HEK293 (cell line): Measurements from ENCODE around the gene TYRO3.

Source experiments
- KLF7 ChIP-seq: fragments of 450-650 bp; formaldehyde crosslinking; IDR thresholded peaks from 2 replicates; pipeline ENCODE4 v1.5.1; 2016; ENCODE audit warnings: missing biosample characterization, missing genetic modification characterization, borderline replicate concordance
- SALL2 ChIP-seq: fragments of 450-650 bp; formaldehyde crosslinking; IDR thresholded peaks from 2 replicates; pipeline ENCODE4 v1.5.0; 2017; ENCODE audit warnings: missing biosample characterization, mild to moderate bottlenecking, missing genetic modification characterization, borderline replicate concordance
- ZBTB20 ChIP-seq: fragments of 450-650 bp; formaldehyde crosslinking; IDR thresholded peaks from 2 replicates; pipeline ENCODE4 v1.5.1; 2016; ENCODE audit warnings: missing biosample characterization, missing genetic modification characterization
- ZNF121 ChIP-seq: fragments of 450-650 bp; formaldehyde crosslinking; IDR thresholded peaks from 2 replicates; pipeline ENCODE4 v1.5.1; 2016; ENCODE audit warnings: missing biosample characterization, missing genetic modification characterization
- ZNF169 ChIP-seq: fragments of 450-650 bp; formaldehyde crosslinking; IDR thresholded peaks from 2 replicates; pipeline ENCODE4 v1.5.1; 2016; ENCODE audit warnings: missing biosample characterization, missing genetic modification characterization
- ZNF175 ChIP-seq: fragments of 450-650 bp; formaldehyde crosslinking; IDR thresholded peaks from 2 replicates; pipeline ENCODE4 v1.5.1; 2016; ENCODE audit warnings: missing biosample characterization, missing genetic modification characterization
- ZNF214 ChIP-seq: fragments of 450-650 bp; formaldehyde crosslinking; IDR thresholded peaks from 2 replicates; pipeline ENCODE4 v1.5.1; 2017; ENCODE audit warnings: missing biosample characterization, mild to moderate bottlenecking, missing genetic modification characterization, borderline replicate concordance
- ZNF23 ChIP-seq: fragments of 450-650 bp; formaldehyde crosslinking; IDR thresholded peaks from 2 replicates; pipeline ENCODE4 v1.5.1; 2016; ENCODE audit warnings: missing biosample characterization, missing genetic modification characterization, borderline replicate concordance
- ZNF266 ChIP-seq: fragments of 450-650 bp; formaldehyde crosslinking; IDR thresholded peaks from 2 replicates; pipeline ENCODE4 v1.5.1; 2016; ENCODE audit warnings: missing biosample characterization, missing genetic modification characterization, low read depth
- ZNF311 ChIP-seq: fragments of 450-650 bp; formaldehyde crosslinking; IDR thresholded peaks from 2 replicates; pipeline ENCODE4 v1.5.1; 2017; ENCODE audit warnings: missing biosample characterization, missing genetic modification characterization, borderline replicate concordance
- ZNF366 ChIP-seq: fragments of 450-650 bp; formaldehyde crosslinking; conservative IDR thresholded peaks from 2 replicates; pipeline ENCODE4 v1.5.1; 2016; ENCODE audit warnings: missing biosample characterization, missing genetic modification characterization
- ZNF394 ChIP-seq: fragments of 450-650 bp; formaldehyde crosslinking; IDR thresholded peaks from 2 replicates; pipeline ENCODE4 v1.5.1; 2016; ENCODE audit warnings: missing biosample characterization, missing genetic modification characterization, mild to moderate bottlenecking, moderate library complexity, borderline replicate concordance
- ZNF548 ChIP-seq: fragments of 450-650 bp; formaldehyde crosslinking; IDR thresholded peaks from 2 replicates; pipeline ENCODE4 v1.5.1; 2016; ENCODE audit warnings: missing biosample characterization, missing genetic modification characterization
- ZNF558 ChIP-seq: fragments of 450-650 bp; formaldehyde crosslinking; IDR thresholded peaks from 2 replicates; pipeline ENCODE4 v1.5.1; 2016; ENCODE audit warnings: missing biosample characterization, missing genetic modification characterization
- ZNF561 ChIP-seq: fragments of 450-650 bp; IDR thresholded peaks from 2 replicates; pipeline ENCODE4 v1.5.1; 2018; ENCODE audit warnings: missing biosample characterization, missing genetic modification characterization, borderline replicate concordance
- ZNF629 ChIP-seq: fragments of 450-650 bp; formaldehyde crosslinking; IDR thresholded peaks from 2 replicates; pipeline ENCODE4 v1.5.1; 2017; ENCODE audit warnings: missing biosample characterization, missing genetic modification characterization
- ZNF654 ChIP-seq: fragments of 450-650 bp; formaldehyde crosslinking; IDR thresholded peaks from 2 replicates; pipeline ENCODE4 v1.5.1; 2016; ENCODE audit warnings: low read depth, missing biosample characterization, missing genetic modification characterization
- ZNF777 ChIP-seq: fragments of 450-650 bp; formaldehyde crosslinking; IDR thresholded peaks from 2 replicates; pipeline ENCODE4 v1.5.1; 2017; ENCODE audit warnings: missing biosample characterization, missing genetic modification characterization, borderline replicate concordance
- ZNF830 ChIP-seq: fragments of 450-650 bp; IDR thresholded peaks from 2 replicates; pipeline ENCODE4 v1.5.0; 2018; ENCODE audit warnings: missing biosample characterization, missing genetic modification characterization, low read depth, mild to moderate bottlenecking, moderate library complexity
- TF ChIP-seq, protein P1 (sequence below): fragments of 450-650 bp; formaldehyde crosslinking; IDR thresholded peaks from 2 replicates; pipeline ENCODE4 v1.5.1; 2016; ENCODE audit warnings: missing biosample characterization, missing genetic modification characterization
- TF ChIP-seq, protein P2 (sequence below): fragments of 450-650 bp; formaldehyde crosslinking; IDR thresholded peaks from 2 replicates; pipeline ENCODE4 v1.5.1; 2016; ENCODE audit warnings: missing biosample characterization, missing genetic modification characterization
- TF ChIP-seq, protein P3 (sequence below): fragments of 450-650 bp; formaldehyde crosslinking; IDR thresholded peaks from 2 replicates; pipeline ENCODE4 v1.5.1; 2016; ENCODE audit warnings: missing biosample characterization, missing genetic modification characterization
- TF ChIP-seq, protein P4 (sequence below): fragments of 450-650 bp; formaldehyde crosslinking; IDR thresholded peaks from 2 replicates; pipeline ENCODE4 v1.5.1; 2016; ENCODE audit warnings: missing biosample characterization, missing genetic modification characterization
- TF ChIP-seq, protein P5 (sequence below): fragments of 450-650 bp; formaldehyde crosslinking; IDR thresholded peaks from 2 replicates; pipeline ENCODE4 v1.5.1; 2016; ENCODE audit warnings: missing biosample characterization, missing genetic modification characterization
- TF ChIP-seq, protein P6 (sequence below): fragments of 450-650 bp; formaldehyde crosslinking; IDR thresholded peaks from 2 replicates; pipeline ENCODE4 v1.5.1; 2016; ENCODE audit warnings: missing biosample characterization, missing genetic modification characterization, low read depth
- TF ChIP-seq, protein P7 (sequence below): fragments of 450-650 bp; formaldehyde crosslinking; IDR thresholded peaks from 2 replicates; pipeline ENCODE4 v1.5.1; 2017; ENCODE audit warnings: missing biosample characterization, missing genetic modification characterization

TYRO3 gene

DNA sequence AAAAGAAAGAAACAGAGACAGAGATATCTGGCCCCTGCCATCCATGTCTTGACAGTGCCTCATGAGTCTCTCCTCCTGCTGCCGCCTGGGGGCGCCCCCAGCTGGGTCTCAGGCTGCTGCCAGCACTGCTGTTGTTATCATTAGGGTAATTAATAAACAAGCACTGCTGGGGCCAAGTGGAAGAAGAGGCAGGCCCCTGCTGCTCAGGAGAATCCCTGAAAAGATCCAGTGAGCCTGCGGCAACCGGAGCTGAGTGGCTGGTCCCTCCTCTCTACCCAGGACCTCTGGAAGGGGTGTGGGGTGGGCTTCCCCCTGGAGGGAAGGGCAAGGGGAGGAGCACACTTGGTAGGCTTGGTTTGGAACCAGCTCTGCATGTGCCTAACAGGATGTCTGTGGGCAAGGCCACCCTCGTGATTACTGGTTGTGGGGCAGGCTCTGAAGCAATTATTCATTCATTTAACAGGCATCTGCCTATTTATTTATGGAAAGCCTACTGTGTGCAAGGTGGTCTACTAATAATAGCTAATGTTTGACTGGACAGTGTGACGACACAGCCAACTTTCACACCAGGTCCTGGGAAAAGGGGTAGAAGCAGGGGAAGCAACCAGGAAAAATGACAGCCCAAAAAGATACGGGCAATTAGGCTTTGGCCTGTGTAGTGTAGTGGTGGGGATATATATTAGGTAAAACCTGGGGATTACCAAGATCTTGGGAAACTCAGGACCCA is 1.2 kb upstream of the TYRO3 start (continued):
- TF ChIP-seq, protein P1, sequence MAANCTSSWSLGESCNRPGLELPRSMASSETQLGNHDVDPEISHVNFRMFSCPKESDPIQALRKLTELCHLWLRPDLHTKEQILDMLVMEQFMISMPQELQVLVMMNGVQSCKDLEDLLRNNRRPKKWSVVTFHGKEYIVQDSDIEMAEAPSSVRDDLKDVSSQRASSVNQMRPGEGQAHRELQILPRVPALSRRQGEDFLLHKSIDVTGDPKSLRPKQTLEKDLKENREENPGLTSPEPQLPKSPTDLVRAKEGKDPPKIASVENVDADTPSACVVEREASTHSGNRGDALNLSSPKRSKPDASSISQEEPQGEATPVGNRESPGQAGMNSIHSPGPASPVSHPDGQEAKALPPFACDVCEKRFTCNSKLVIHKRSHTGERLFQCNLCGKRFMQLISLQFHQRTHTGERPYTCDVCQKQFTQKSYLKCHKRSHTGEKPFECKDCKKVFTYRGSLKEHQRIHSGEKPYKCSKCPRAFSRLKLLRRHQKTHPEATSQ (tag by site-specific recombination) = no peak
- TF ChIP-seq ZNF23 (no peak), ZNF629 (no peak), KLF7 (tag by site-specific recombination) (no peak), ZNF366 (no peak), ZNF266 (no peak), ZNF214 (tag by site-specific recombination) (no peak), SALL2 (tag by site-specific recombination) (no peak), ZNF830 (tag by site-specific recombination) (no peak), ZNF561 (tag by site-specific recombination) (no peak; the same call in 1 of the 2 replicates), ZNF558 (tag by site-specific recombination) (no peak), ZNF394 (no peak), ZBTB20 (tag by site-specific recombination) (peak; percentile 79; the same call in 1 of the 2 replicates), ZNF169 (tag by site-specific recombination) (no peak), ZNF777 (tag by site-specific recombination) (no peak), ZNF175 (tag by site-specific recombination) (no peak), ZNF654 (peak; percentile 69), ZNF121 (tag by site-specific recombination) (no peak), ZNF548 (tag by site-specific recombination) (no peak), ZNF311 (tag by site-specific recombination) (no peak)
- TF ChIP-seq, protein P2, sequence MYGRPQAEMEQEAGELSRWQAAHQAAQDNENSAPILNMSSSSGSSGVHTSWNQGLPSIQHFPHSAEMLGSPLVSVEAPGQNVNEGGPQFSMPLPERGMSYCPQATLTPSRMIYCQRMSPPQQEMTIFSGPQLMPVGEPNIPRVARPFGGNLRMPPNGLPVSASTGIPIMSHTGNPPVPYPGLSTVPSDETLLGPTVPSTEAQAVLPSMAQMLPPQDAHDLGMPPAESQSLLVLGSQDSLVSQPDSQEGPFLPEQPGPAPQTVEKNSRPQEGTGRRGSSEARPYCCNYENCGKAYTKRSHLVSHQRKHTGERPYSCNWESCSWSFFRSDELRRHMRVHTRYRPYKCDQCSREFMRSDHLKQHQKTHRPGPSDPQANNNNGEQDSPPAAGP (tag by site-specific recombination) = no peak
- TF ChIP-seq, protein P3, sequence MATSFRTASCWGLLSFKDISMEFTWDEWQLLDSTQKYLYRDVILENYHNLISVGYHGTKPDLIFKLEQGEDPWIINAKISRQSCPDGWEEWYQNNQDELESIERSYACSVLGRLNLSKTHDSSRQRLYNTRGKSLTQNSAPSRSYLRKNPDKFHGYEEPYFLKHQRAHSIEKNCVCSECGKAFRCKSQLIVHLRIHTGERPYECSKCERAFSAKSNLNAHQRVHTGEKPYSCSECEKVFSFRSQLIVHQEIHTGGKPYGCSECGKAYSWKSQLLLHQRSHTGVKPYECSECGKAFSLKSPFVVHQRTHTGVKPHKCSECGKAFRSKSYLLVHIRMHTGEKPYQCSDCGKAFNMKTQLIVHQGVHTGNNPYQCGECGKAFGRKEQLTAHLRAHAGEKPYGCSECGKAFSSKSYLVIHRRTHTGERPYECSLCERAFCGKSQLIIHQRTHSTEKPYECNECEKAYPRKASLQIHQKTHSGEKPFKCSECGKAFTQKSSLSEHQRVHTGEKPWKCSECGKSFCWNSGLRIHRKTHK (tag by site-specific recombination) = no peak
- TF ChIP-seq, protein P4, sequence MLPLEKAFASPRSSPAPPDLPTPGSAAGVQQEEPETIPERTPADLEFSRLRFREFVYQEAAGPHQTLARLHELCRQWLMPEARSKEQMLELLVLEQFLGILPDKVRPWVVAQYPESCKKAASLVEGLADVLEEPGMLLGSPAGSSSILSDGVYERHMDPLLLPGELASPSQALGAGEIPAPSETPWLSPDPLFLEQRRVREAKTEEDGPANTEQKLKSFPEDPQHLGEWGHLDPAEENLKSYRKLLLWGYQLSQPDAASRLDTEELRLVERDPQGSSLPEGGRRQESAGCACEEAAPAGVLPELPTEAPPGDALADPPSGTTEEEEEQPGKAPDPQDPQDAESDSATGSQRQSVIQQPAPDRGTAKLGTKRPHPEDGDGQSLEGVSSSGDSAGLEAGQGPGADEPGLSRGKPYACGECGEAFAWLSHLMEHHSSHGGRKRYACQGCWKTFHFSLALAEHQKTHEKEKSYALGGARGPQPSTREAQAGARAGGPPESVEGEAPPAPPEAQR (tag by site-specific recombination) = no peak
- TF ChIP-seq, protein P5, sequence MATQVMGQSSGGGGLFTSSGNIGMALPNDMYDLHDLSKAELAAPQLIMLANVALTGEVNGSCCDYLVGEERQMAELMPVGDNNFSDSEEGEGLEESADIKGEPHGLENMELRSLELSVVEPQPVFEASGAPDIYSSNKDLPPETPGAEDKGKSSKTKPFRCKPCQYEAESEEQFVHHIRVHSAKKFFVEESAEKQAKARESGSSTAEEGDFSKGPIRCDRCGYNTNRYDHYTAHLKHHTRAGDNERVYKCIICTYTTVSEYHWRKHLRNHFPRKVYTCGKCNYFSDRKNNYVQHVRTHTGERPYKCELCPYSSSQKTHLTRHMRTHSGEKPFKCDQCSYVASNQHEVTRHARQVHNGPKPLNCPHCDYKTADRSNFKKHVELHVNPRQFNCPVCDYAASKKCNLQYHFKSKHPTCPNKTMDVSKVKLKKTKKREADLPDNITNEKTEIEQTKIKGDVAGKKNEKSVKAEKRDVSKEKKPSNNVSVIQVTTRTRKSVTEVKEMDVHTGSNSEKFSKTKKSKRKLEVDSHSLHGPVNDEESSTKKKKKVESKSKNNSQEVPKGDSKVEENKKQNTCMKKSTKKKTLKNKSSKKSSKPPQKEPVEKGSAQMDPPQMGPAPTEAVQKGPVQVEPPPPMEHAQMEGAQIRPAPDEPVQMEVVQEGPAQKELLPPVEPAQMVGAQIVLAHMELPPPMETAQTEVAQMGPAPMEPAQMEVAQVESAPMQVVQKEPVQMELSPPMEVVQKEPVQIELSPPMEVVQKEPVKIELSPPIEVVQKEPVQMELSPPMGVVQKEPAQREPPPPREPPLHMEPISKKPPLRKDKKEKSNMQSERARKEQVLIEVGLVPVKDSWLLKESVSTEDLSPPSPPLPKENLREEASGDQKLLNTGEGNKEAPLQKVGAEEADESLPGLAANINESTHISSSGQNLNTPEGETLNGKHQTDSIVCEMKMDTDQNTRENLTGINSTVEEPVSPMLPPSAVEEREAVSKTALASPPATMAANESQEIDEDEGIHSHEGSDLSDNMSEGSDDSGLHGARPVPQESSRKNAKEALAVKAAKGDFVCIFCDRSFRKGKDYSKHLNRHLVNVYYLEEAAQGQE (tag by site-specific recombination) = no peak
- TF ChIP-seq, protein P6, sequence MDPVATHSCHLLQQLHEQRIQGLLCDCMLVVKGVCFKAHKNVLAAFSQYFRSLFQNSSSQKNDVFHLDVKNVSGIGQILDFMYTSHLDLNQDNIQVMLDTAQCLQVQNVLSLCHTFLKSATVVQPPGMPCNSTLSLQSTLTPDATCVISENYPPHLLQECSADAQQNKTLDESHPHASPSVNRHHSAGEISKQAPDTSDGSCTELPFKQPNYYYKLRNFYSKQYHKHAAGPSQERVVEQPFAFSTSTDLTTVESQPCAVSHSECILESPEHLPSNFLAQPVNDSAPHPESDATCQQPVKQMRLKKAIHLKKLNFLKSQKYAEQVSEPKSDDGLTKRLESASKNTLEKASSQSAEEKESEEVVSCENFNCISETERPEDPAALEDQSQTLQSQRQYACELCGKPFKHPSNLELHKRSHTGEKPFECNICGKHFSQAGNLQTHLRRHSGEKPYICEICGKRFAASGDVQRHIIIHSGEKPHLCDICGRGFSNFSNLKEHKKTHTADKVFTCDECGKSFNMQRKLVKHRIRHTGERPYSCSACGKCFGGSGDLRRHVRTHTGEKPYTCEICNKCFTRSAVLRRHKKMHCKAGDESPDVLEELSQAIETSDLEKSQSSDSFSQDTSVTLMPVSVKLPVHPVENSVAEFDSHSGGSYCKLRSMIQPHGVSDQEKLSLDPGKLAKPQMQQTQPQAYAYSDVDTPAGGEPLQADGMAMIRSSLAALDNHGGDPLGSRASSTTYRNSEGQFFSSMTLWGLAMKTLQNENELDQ (tag by site-specific recombination) = no peak
- TF ChIP-seq, protein P7, sequence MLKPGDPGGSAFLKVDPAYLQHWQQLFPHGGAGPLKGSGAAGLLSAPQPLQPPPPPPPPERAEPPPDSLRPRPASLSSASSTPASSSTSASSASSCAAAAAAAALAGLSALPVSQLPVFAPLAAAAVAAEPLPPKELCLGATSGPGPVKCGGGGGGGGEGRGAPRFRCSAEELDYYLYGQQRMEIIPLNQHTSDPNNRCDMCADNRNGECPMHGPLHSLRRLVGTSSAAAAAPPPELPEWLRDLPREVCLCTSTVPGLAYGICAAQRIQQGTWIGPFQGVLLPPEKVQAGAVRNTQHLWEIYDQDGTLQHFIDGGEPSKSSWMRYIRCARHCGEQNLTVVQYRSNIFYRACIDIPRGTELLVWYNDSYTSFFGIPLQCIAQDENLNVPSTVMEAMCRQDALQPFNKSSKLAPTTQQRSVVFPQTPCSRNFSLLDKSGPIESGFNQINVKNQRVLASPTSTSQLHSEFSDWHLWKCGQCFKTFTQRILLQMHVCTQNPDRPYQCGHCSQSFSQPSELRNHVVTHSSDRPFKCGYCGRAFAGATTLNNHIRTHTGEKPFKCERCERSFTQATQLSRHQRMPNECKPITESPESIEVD (tag by site-specific recombination) = no peak
